GM19395 (cell line): ENCODE data around the gene NHSL1.

Experiments used
- ATAC-seq: cut with Tn5 transposase; IDR thresholded peaks from one replicate; pipeline ENCODE4 v1.9.1; 2021; ENCODE audit warnings: mild to moderate bottlenecking, moderate library complexity; ENCODE audit not compliant: unreplicated experiment

NHSL1 gene

DNA sequence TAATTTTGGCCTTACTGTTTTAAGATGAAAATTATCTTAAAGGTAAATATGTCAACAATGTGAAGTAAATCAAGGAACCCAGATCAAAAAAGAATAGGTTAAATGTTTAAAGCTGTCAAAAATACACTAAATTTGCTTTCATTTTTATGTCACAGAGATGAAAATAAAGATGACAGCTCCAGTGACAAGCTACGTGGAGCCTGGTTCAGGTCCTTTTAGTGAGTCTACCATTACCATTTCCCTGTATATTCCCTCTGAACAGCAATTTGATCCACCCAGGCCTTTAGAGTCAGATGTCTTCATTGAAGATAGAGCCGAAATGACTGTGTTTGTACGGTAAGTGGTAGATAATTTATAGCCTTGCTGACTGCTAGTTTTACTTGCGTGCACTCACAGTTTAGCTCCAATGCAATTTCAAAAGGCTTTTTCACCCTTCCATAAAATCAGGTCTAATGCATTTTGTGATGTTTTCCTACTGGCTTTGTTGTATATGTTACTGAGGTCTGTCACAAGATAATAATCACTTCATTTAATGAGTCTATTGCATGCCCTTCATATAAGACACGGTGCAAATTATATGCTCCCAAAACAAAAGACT lies 93.4 kb downstream of the NHSL1 start:
- no peak for ATAC-seq

GRCh38 chr6:138404666-138405337 lies 94.5 kb downstream of the NHSL1 start:
- no peak for ATAC-seq

DNA sequence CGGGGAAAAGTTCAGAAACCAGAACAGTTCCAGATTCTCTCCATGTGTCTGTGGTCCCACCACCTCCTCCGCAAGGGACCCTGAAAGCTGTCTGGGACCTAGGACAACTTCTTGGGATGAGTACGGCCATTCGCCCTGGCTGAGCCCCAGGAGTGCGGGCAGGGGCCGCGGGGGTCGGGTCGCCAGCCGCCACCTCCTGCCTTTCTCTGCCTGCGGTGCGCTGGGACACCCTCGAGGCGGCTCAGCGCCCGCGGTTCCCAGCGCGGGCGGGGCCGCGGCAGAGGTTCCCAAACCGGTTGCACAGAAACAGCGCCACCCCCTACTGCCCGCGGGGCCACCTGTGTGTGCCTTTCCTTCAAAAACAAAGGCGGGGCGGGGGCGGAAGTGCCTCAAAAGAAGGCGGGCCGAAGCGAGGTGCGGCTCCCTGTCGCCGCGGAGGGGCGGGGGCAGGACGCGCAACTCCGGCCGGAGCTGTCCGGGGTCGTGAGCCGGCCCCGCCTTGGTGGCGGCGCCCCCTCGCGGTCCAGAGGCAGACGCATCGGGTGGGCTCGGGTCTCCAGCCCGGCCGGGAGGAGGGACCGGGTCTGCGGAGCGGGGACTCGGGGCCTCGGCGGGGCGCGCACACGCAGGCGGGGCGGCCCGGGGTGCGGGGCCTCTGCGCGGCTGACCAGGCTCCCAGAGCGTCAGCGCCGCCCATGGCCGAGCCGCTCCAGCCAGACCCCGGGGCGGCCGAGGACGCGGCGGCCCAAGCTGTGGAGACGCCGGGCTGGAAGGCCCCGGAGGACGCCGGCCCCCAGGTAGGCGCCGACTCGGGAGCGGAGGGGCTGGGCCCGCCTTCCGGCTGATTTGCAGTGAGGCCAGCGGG lies 95.3 kb downstream of the NHSL1 start, which contains the start of gene HEBP2:
HEBP2 (plus strand) TSS at position 423 of the 865 bp plus-strand sequence; CDS start at position 696, 273 bp downstream.
- ATAC-seq: peak; percentile 92

- peak; percentile 17 for ATAC-seq
Observed at GRCh38 chr6:138403324-138403800, 95.9 kb downstream of the NHSL1 start.

DNA sequence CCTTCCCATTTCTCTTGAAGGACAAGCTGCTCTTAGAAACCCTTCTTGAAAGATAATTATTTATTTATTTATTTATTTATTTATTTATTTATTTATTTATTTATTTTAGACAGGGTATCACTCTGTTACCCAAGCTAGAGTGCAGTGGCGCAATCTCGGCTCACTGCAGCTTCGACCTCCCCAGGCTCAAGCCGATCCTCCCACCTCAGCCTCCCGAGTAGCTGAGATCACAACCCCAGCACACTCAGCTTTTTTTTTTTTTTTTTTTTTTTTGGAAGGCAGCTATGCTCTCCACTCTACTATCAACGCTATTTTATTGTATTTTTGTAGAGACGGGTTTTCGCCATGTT lies 96.5 kb downstream of the NHSL1 start:
- no peak for ATAC-seq

DNA sequence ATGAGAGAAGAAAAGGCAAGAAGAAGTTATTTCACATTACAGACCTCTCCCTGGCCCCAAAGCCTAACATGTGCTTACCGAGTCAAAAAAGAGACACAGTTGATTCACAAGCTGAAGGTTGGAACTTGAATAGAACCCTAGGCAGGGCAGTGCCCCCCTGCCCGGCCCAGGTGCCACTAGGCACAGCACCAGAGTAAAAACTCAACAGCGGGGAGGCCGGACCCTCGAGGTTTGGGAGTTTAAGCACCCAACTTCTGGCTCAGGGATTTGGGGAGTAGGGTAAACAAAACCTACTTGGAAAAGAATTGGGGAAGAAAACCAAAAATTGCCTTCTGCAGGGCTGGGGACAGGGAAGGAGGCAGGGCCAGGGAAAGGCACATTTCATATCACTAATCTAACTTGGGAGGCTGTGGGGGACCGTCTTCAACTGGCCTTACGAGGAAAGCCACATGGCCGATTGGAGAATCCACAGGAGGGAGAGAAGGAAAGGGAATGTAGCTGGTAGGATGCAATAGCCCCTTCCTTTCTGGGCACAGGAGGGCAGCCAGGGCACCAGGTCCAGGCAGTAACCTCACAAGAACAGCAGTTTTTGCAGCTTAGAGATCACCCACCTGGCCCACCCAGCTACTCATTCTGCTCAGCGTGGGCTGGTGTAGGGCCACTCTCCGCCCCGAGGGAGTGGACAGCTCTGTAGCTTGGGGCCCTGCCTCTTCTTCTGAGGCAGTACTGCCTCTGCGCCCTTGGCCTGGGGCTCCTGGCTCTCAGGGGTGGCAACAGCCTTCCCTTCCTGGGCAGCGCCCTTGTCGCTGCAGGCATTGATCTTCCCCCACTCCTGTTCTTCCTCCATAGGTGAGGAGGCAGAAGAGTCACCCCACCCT lies 97.1 kb downstream of the NHSL1 start:
- no peak for ATAC-seq

GRCh38 chr6:138400326-138400725 lies 99.0 kb downstream of the NHSL1 start:
- no peak for ATAC-seq

DNA sequence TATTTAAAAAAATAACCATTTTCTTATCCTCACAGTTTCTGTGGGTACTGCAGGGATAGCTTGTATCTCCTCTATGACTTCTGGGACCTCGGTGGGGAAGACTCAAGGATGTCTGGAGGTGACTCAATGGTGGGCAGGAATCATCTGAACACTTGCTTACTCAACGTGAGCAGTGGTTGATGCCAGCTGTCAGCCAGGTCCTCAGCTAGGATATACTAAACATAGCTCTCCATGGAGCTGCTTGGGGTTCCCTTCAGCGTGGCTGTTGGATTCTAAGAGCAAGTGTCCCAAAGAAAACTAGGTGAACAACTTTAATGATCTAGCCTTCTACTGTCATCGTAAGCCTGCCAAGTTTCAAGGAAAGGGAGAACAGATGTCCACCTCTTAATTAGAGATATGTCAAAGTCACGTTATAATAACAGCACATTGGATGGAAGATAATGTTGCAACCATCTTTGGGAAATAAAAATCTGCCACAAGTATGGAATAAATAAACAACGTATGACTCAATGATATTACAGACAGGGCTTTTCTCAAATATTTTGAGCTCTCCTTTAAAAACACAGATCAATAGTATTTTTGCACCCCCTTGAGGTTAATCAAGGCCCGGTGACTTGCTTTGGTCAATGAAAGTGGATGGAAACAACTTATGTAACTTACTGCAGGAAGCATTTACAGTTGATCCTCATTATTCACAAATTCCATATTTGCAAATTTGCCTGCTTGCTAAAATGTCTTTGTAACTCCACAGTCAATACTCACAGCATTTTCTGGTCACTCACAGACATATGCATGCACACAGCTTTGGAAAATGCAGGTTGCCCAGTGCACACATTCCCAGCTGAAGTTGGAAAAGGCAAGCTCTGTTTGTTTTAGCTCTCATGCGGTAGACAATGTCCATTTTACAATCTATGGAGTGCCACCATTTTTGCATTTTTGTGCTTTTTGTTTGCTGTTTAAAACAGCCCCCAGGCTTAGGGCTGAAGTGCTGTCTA lies 101.9 kb downstream of the NHSL1 start:
- no peak for ATAC-seq

DNA sequence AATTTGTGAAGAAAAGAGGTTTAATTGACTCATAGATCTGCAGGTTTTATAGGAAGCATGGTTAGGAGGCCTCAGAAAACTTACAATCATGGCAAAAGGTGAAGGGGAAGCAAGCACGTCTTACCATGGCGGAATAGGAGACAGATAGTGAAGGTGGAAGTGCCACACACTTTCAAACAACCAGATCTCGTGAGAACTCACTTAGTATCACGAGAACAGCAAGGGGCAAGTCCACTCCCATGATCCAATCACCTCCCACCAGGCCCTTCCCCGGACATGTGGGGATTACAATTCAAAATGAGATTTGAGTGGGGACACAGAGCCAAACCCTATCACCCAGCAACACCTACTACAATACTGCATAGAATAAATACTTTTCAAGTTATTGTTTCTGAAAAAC lies 102.6 kb downstream of the NHSL1 start:
- no peak for ATAC-seq

GRCh38 chr6:138393871-138394783 lies 105.2 kb downstream of the NHSL1 start:
- peak; percentile 53 for ATAC-seq

GRCh38 chr6:138389551-138389950 lies 109.7 kb downstream of the NHSL1 start:
- no peak for ATAC-seq

- ATAC-seq: no peak
Observed at GRCh38 chr6:138387577-138388368, 111.5 kb downstream of the NHSL1 start.

DNA sequence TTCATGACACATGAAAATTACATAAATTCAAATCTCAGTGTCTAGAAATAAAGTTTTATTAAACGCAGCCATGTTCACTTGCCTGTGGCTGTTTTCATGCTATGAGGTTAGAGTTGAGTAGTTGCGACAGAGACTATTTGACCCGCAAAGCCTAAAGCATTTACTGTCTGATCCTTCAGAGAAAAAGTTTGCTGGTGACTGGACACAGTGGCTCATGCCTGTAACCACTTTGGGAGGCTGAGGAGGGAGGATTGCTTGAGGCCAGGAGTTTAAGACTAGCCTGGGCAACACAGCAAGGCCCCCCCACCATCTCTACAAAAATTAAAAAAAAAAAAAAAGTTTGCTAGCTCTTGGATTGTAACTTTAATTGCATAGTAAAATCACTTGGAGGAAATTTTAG lies 112.4 kb downstream of the NHSL1 start:
- ATAC-seq: no peak

- no peak for ATAC-seq
Observed at GRCh38 chr6:138383776-138384175, 115.5 kb downstream of the NHSL1 start.

DNA sequence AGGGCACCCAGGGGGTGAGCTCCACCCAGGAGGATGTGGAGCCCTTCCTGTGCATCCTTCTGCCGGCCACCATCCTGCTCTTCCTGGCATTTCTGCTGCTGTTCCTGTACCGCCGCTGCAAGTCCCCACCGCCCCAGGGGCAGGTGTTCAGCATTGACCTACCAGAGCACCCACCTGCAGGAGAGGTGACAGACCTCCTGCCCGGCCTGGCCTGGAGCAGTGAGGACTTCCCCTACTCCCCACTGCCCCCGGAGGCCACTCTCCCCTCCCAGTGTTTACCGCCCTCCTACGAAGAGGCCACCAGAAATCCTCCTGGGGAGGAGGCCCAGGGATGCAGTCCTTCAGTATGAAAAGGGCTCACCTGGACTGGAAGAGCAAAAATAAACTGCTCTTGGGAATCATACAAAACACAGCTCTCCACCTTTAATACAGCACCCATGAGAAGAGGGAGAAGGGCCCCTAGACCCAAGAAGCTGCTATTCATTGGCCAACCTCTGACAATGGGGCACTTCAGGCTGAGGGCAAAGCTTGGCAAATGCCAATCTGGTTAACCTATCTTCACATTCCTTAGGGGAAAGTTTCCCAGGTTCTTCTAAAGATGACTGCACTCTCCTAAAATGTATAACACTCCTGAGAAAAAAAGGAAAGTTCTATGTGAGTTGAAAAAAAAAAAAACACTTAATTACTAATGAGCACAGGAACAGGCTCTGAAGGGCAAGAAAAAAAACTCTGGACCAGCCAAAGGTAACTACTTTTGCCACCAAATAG lies 116.6 kb downstream of the NHSL1 start:
- ATAC-seq: no peak

DNA sequence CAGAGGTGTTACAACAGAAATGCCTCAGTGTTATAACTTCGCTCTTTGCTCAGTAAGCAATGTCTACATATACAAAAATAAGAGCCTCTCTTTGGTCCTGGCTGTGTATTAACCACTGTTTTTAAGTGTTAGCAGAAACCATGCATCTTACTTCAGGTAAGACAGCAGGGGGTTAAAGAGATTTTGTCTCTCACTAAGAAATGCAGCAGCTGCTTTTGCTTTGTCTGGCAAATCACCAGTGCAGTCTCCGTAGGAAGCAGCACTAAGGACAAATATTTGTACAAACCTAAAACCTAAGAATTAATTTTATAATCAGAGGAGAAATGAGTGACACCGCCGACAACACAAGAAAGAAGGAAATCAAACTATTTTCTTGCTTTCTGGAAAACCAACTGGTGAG lies 120.8 kb downstream of the NHSL1 start:
- ATAC-seq: no peak

GRCh38 chr6:138377844-138378243 lies 121.5 kb downstream of the NHSL1 start, which contains the start of gene SMIM28:
Gene SMIM28 (plus strand): TSS chr6:138377905. CDS start chr6:138378073, 168 bp downstream.
- no peak for ATAC-seq
